Measurements from ENCODE around the gene AP2A2. TPM values are rescaled to one million over a fixed set of nuclear protein-coding genes. Genes with fewer than 3 reads are reported as not detected.

AP2A2 gene
- polyA plus RNA-seq, 4 donors: 30.5 to 67.3 (median 45.0) TPM

DNA sequence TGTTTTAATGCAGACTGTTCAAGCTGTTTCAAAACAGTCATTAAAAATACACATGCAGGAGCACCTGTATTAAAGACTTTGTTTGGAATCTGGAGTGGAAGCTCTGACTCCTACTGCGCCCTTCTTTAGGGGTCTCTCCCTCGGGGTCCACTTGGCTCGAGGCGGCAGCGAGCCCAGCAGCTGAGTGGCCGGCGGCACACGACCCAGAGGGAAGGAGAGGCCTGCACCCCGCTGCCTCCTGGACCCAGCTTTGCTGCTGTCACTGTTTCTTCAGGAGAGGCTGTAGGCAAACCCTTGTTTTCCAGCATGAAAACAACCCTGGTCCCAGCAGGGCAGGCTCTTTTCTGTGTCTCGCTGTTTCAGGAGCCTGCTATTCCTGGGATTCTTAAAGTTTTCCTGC is 81.6 kb downstream of the AP2A2 start:
- H3K4me1 ChIP-seq (ENCODE audit: control insufficient read depth in 3 of 3, insufficient read depth in 2 of 3, low read depth in 1 of 3, low read length in 2 of 3): no peaks in the 10 kb centered on the region
- no peak overlapping the region for H3K4me3 ChIP-seq (ENCODE audit: low read depth in 1 of 3, low read length in 3 of 3)
- WGBS, 3 donors: 92 to 97% (median 93%) methylated on average over 10 of the region's 10 CpGs
- no peak for FAIRE-seq
- no peaks in the 10 kb centered on the region for H3K27me3 ChIP-seq (ENCODE audit: control insufficient read depth in 3 of 3, insufficient read depth in 3 of 3, low read length in 3 of 3)
- no peak for DNase-seq
- no peak overlapping the region for H3K27ac ChIP-seq (ENCODE audit: low read depth in 1 of 3, low read length in 2 of 3)
- no peaks in the 10 kb centered on the region for H3K9me3 ChIP-seq (ENCODE audit: control insufficient read depth in 2 of 2, insufficient read depth in 1 of 2, low read depth in 1 of 2, low read length in 1 of 2)
- H3K36me3 ChIP-seq (ENCODE audit: control insufficient read depth in 3 of 3, insufficient read depth in 2 of 3, low read depth in 1 of 3, low read length in 3 of 3): peaks cover 26 to 90% (median 33%) of the 10 kb centered on the region in 3 donors

DNA sequence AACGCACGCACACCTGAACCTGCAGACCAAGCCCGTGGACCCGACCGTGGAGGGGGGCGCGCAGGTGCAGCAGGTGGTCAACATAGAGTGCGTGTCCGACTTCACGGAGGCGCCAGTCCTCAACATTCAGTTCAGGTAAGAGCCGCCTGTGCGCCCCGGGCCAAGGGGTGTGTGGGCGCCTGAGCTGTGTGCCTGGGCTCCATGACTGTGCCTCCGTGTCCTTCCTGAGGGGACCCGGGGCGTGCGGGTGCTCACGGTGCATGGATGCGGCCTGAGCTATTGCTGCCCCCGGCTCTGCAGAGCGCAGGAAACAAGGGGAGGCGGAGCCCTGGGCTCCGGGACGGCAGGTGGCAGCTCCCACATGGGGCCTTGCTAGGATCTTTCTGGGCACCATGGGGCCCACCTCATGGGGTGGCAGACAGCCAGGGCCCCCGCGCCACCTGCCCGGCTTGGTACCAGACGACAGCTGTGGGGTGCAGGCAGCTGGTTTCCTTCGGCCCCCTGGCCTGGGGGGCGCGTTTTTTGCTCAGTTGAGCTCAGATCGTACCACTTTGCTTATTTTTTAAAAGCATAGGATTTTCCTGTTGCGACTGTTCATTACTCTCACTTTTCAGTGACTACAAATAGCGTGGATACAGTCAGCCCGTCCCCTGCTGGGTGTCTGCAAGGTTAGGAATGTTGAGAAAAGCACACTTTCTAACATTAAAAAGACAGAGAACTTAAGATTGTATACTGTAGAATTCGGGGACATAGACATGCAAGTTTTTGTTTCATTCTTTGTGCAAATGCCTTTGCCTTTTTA is 82.5 kb downstream of the AP2A2 start:
- H3K36me3 ChIP-seq (ENCODE audit: control insufficient read depth in 3 of 3, insufficient read depth in 2 of 3, low read depth in 1 of 3, low read length in 3 of 3): peaks cover 28 to 90% (median 33%) of the 10 kb centered on the region in 3 donors
- no peak overlapping the region for H3K27ac ChIP-seq (ENCODE audit: low read depth in 1 of 3, low read length in 2 of 3)
- DNase-seq (no peak), FAIRE-seq (no peak)
- H3K9me3 ChIP-seq (ENCODE audit: control insufficient read depth in 2 of 2, insufficient read depth in 1 of 2, low read depth in 1 of 2, low read length in 1 of 2): no peaks in the 10 kb centered on the region
- 91 to 97% (median 91%) methylated on average over 37 to 38 of the region's 38 CpGs for WGBS, 3 donors
- H3K4me3 ChIP-seq (ENCODE audit: low read depth in 1 of 3, low read length in 3 of 3): no peak overlapping the region
- H3K4me1 ChIP-seq (ENCODE audit: control insufficient read depth in 3 of 3, insufficient read depth in 2 of 3, low read depth in 1 of 3, low read length in 2 of 3): no peaks in the 10 kb centered on the region
- no peaks in the 10 kb centered on the region for H3K27me3 ChIP-seq (ENCODE audit: control insufficient read depth in 3 of 3, insufficient read depth in 3 of 3, low read length in 3 of 3)

DNA sequence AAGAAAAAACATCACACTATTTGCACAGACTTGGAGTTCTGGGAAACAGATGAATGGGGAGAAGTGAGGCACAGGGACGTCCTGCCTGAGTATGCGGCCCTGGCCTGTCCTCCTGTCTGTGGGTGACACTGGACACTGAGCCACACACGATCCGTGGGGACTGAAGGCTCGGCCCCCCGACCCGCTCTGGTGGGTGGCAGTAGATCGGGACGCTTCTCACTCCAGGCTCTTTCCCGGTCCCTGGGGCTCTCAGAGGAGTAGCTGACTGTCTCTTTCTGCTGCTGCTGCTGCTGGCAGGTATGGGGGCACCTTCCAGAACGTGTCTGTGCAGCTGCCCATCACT is 83.1 kb downstream of the AP2A2 start:
- FAIRE-seq (no peak), DNase-seq (no peak)
- WGBS, 3 donors: 90 to 93% (median 91%) methylated on average over 11 of the region's 11 CpGs
- H3K27ac ChIP-seq (ENCODE audit: low read depth in 1 of 3, low read length in 2 of 3): no peak overlapping the region
- H3K36me3 ChIP-seq (ENCODE audit: control insufficient read depth in 3 of 3, insufficient read depth in 2 of 3, low read depth in 1 of 3, low read length in 3 of 3): peaks cover 28 to 92% (median 33%) of the 10 kb centered on the region in 3 donors
- H3K4me1 ChIP-seq (ENCODE audit: control insufficient read depth in 3 of 3, insufficient read depth in 2 of 3, low read depth in 1 of 3, low read length in 2 of 3): no peaks in the 10 kb centered on the region
- H3K27me3 ChIP-seq (ENCODE audit: control insufficient read depth in 3 of 3, insufficient read depth in 3 of 3, low read length in 3 of 3): no peaks in the 10 kb centered on the region
- H3K9me3 ChIP-seq (ENCODE audit: control insufficient read depth in 2 of 2, insufficient read depth in 1 of 2, low read depth in 1 of 2, low read length in 1 of 2): no peaks in the 10 kb centered on the region
- H3K4me3 ChIP-seq (ENCODE audit: low read depth in 1 of 3, low read length in 3 of 3): no peak overlapping the region

DNA sequence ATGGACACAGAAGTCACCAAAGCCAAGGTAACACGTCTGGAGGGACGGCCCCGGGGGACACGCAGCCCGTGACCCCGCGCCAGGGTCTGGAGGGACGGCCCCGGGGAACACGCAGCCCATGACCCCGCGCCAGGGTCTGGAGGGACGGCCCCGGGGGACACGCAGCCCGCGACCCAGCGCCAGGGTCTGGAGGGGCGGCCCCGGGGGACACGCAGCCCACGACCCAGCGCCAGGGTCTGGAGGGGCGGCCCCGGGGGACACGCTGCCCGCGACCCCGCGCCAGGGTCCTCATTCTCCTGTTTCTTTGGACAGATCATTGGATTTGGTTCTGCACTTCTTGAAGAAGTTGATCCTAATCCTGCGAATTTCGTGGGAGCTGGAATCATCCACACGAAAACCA is 83.7 kb downstream of the AP2A2 start:
- FAIRE-seq: no peak
- no peaks in the 10 kb centered on the region for H3K27me3 ChIP-seq (ENCODE audit: control insufficient read depth in 3 of 3, insufficient read depth in 3 of 3, low read length in 3 of 3)
- peaks cover 28 to 92% (median 33%) of the 10 kb centered on the region in 3 donors for H3K36me3 ChIP-seq (ENCODE audit: control insufficient read depth in 3 of 3, insufficient read depth in 2 of 3, low read depth in 1 of 3, low read length in 3 of 3)
- 94 to 97% (median 95%) methylated on average over 31 to 33 of the region's 33 CpGs for WGBS, 3 donors
- H3K4me1 ChIP-seq (ENCODE audit: control insufficient read depth in 3 of 3, insufficient read depth in 2 of 3, low read depth in 1 of 3, low read length in 2 of 3): no peaks in the 10 kb centered on the region
- H3K4me3 ChIP-seq (ENCODE audit: low read depth in 1 of 3, low read length in 3 of 3): no peak overlapping the region
- H3K9me3 ChIP-seq (ENCODE audit: control insufficient read depth in 2 of 2, insufficient read depth in 1 of 2, low read depth in 1 of 2, low read length in 1 of 2): no peaks in the 10 kb centered on the region
- no peak for DNase-seq
- H3K27ac ChIP-seq (ENCODE audit: low read depth in 1 of 3, low read length in 2 of 3): no peak overlapping the region

DNA sequence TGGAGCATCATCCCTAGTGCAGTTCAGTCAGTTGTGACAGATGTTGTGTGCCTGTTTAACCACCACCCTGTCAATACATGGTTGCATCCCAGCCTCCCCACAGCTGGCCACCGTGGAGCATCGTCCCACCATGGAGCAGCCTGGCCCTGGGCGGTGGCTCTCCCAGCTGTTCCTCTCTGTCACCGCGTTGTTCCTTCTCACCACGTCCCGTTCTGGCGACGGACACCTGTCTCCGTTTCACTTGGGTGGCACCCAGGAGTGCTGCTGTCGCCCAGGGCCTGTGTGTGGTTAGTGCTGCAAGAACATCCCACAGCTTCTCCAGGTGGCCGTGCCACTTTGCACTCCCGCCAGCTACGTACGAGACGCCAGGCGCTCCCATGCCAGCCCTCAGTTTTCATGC is 84.3 kb downstream of the AP2A2 start:
- no peak for DNase-seq
- Histone ChIP-seq H3K9me3 (ENCODE audit: control insufficient read depth in 2 of 2, insufficient read depth in 1 of 2, low read depth in 1 of 2, low read length in 1 of 2) (no peaks in the 10 kb centered on the region), H3K36me3 (ENCODE audit: control insufficient read depth in 3 of 3, insufficient read depth in 2 of 3, low read depth in 1 of 3, low read length in 3 of 3) (peaks cover 28 to 92% (median 33%) of the 10 kb centered on the region in 3 donors), H3K27me3 (ENCODE audit: control insufficient read depth in 3 of 3, insufficient read depth in 3 of 3, low read length in 3 of 3) (no peaks in the 10 kb centered on the region), H3K4me3 (ENCODE audit: low read depth in 1 of 3, low read length in 3 of 3) (no peak overlapping the region), H3K27ac (ENCODE audit: low read depth in 1 of 3, low read length in 2 of 3) (no peak overlapping the region), H3K4me1 (ENCODE audit: control insufficient read depth in 3 of 3, insufficient read depth in 2 of 3, low read depth in 1 of 3, low read length in 2 of 3) (no peaks in the 10 kb centered on the region)
- 92 to 97% (median 95%) methylated on average over 17 of the region's 17 CpGs for WGBS, 3 donors
- FAIRE-seq: no peak

DNA sequence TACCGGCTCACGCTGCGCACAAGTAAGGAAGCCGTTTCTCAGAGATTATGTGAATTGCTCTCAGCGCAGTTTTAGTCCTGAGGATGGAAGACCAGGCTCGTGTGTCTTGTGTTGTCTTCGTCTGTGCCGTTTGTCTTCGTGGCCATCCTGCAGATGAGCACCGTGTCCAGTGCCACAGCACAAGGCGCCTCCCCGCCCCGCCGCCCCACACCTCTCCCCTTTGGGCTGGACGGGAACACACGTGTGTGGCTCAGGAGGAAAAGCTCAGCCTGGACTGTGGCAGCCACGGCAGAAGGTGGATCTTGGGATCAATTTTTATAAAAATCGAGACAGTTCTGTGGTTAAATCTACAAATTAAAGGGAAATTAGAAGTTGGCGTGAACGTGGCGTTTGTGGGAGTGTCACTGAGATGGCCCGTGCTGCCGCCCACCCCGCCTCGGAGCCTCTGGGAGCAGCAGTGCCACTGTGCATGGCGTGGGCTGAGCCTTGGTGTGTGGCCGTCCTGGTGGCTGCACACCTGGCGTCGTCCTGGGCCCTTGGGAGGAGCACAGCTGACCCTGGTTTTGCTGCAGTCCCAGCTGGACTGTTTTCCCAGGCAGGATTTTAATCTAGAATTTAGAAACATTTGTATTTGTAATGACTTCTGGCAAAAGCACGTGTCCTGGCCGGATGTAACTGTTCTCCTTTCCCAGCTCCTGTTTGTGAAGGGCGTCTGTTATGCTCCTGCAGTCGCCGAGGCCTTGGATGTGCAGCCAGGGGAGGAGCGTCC is 85.1 kb downstream of the AP2A2 start:
- FAIRE-seq (no peak), DNase-seq (no peak)
- Histone ChIP-seq H3K4me1 (ENCODE audit: control insufficient read depth in 3 of 3, insufficient read depth in 2 of 3, low read depth in 1 of 3, low read length in 2 of 3) (no peaks in the 10 kb centered on the region), H3K36me3 (ENCODE audit: control insufficient read depth in 3 of 3, insufficient read depth in 2 of 3, low read depth in 1 of 3, low read length in 3 of 3) (peaks cover 28 to 87% (median 30%) of the 10 kb centered on the region in 3 donors), H3K9me3 (ENCODE audit: control insufficient read depth in 2 of 2, insufficient read depth in 1 of 2, low read depth in 1 of 2, low read length in 1 of 2) (no peaks in the 10 kb centered on the region), H3K27ac (ENCODE audit: low read depth in 1 of 3, low read length in 2 of 3) (no peak overlapping the region), H3K27me3 (ENCODE audit: control insufficient read depth in 3 of 3, insufficient read depth in 3 of 3, low read length in 3 of 3) (no peaks in the 10 kb centered on the region), H3K4me3 (ENCODE audit: low read depth in 1 of 3, low read length in 3 of 3) (no peak overlapping the region)
- 91 to 93% (median 92%) methylated on average over 35 of the region's 35 CpGs for WGBS, 3 donors

DNA sequence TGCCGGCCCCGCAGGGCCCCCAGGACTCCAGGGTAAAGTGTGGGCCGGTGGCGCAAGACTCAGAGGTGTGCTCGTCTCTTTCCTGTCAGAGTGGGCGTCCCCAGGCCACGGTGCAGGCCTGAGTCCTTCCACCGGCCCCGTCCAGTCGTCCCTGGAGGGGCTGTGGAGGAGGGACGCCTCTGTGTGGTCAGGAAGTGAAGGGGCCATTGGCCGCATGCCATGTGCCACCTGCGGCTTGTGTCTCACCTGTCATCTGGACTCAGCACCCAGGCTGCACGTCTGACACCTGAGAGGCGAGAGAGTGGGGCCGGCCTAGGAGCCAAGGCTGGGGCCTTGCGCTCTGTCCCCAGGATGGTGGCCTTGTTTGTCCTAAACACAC is 85.6 kb downstream of the AP2A2 start:
- peaks cover 28 to 82% (median 30%) of the 10 kb centered on the region in 3 donors for H3K36me3 ChIP-seq (ENCODE audit: control insufficient read depth in 3 of 3, insufficient read depth in 2 of 3, low read depth in 1 of 3, low read length in 3 of 3)
- FAIRE-seq: no peak
- no peak for DNase-seq
- no peak overlapping the region for H3K27ac ChIP-seq (ENCODE audit: low read depth in 1 of 3, low read length in 2 of 3)
- H3K9me3 ChIP-seq (ENCODE audit: control insufficient read depth in 2 of 2, insufficient read depth in 1 of 2, low read depth in 1 of 2, low read length in 1 of 2): no peaks in the 10 kb centered on the region
- H3K4me3 ChIP-seq (ENCODE audit: low read depth in 1 of 3, low read length in 3 of 3): no peak overlapping the region
- 82 to 87% (median 83%) methylated on average over 17 of the region's 17 CpGs for WGBS, 3 donors
- H3K27me3 ChIP-seq (ENCODE audit: control insufficient read depth in 3 of 3, insufficient read depth in 3 of 3, low read length in 3 of 3): no peaks in the 10 kb centered on the region
- H3K4me1 ChIP-seq (ENCODE audit: control insufficient read depth in 3 of 3, insufficient read depth in 2 of 3, low read depth in 1 of 3, low read length in 2 of 3): no peaks in the 10 kb centered on the region

DNA sequence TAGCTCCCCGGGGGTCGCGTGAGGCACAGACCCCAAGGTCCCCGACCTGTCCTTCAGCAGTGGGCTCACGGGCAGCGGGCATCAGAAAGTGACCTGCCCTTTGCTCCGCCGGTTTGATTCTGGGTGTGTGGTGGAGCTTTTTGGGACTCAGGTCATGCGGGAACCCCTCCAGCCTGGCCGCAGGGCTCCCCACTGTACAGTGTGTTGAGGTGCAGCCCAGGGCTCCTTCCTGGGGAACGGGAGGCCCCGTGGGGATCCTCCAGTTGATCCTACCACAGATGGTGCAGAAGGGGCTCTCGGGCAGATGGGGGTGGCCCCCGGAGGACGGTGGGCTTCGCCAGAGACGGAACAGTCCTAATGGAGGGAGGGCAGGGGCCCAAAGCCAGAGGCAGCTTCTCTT is 86.6 kb downstream of the AP2A2 start:
- Histone ChIP-seq H3K4me1 (ENCODE audit: control insufficient read depth in 3 of 3, insufficient read depth in 2 of 3, low read depth in 1 of 3, low read length in 2 of 3) (no peaks in the 10 kb centered on the region), H3K27ac (ENCODE audit: low read depth in 1 of 3, low read length in 2 of 3) (no peak overlapping the region), H3K27me3 (ENCODE audit: control insufficient read depth in 3 of 3, insufficient read depth in 3 of 3, low read length in 3 of 3) (no peaks in the 10 kb centered on the region), H3K9me3 (ENCODE audit: control insufficient read depth in 2 of 2, insufficient read depth in 1 of 2, low read depth in 1 of 2, low read length in 1 of 2) (peaks cover 0 to 3% of the 10 kb centered on the region in 2 donors), H3K36me3 (ENCODE audit: control insufficient read depth in 3 of 3, insufficient read depth in 2 of 3, low read depth in 1 of 3, low read length in 3 of 3) (peaks cover 24 to 77% (median 29%) of the 10 kb centered on the region in 3 donors), H3K4me3 (ENCODE audit: low read depth in 1 of 3, low read length in 3 of 3) (no peak overlapping the region)
- no peak for DNase-seq
- 86 to 96% (median 91%) methylated on average over 14 to 17 of the region's 17 CpGs for WGBS, 3 donors
- FAIRE-seq: no peak

Data from small intestine (tissue), 7 donors.